GM06990 (cell line): ENCODE measurements around the gene DPCD.

ENCODE experiments used
- DNase-seq: peaks from one replicate; pipeline ENCODE4 v3.0.0-alpha.2; 2011; ENCODE audit not compliant: insufficient read length; ENCODE audit errors: extremely low read depth
- H3K27me3 ChIP-seq: replicated peaks from 2 replicates; pipeline ENCODE4 v1.6.0; 2011; ENCODE audit warnings: low read length; ENCODE audit not compliant: control insufficient read depth, insufficient read depth
- H3K36me3 ChIP-seq: 2 replicates; pipeline ENCODE4 v1.5.1; 2011; ENCODE audit warnings: low read length; ENCODE audit not compliant: control insufficient read depth, insufficient read depth
- H3K4me3 ChIP-seq: replicated peaks from 2 replicates; pipeline ENCODE4 v1.5.1; 2011; ENCODE audit warnings: low read depth, mild to moderate bottlenecking, control low read depth, low read length
- CTCF ChIP-seq: IDR thresholded peaks from 2 replicates; pipeline ENCODE4 v1.5.1; 2011; ENCODE audit warnings: low read length, control low read depth, mild to moderate bottlenecking, inconsistent platforms; ENCODE audit not compliant: insufficient read depth, poor library complexity, severe bottlenecking

DPCD gene

GRCh38 chr10:101617102-101617823 is 29.1 kb downstream of the DPCD start:
- Histone ChIP-seq H3K36me3 (peaks cover 12% of the 10 kb centered on the region), H3K27me3 (no peaks in the 10 kb centered on the region), H3K4me3 (no peak overlapping the region)
- peak; percentile 67 for DNase-seq
- TF ChIP-seq CTCF = no peak

GRCh38 chr10:101617824-101618568 is 29.9 kb downstream of the DPCD start:
- Histone ChIP-seq H3K27me3 (no peaks in the 10 kb centered on the region), H3K36me3 (peaks cover 10% of the 10 kb centered on the region), H3K4me3 (no peak overlapping the region)
- peak; percentile 20 for DNase-seq
- no peak for TF ChIP-seq CTCF

- Histone ChIP-seq H3K27me3 (no peaks in the 10 kb centered on the region), H3K36me3 (peaks cover 8% of the 10 kb centered on the region), H3K4me3 (no peak overlapping the region)
- TF ChIP-seq CTCF = no peak
- DNase-seq = no peak
Observed at GRCh38 chr10:101618871-101619270, 30.8 kb downstream of the DPCD start.

GRCh38 chr10:101619983-101620382 is 31.9 kb downstream of the DPCD start:
- H3K27me3 ChIP-seq = no peaks in the 10 kb centered on the region
- no peak for TF ChIP-seq CTCF
- peaks cover 10% of the 10 kb centered on the region for H3K36me3 ChIP-seq
- no peak overlapping the region for H3K4me3 ChIP-seq
- DNase-seq = no peak

GRCh38 chr10:101623528-101623927 is 35.4 kb downstream of the DPCD start:
- H3K4me3 ChIP-seq = no peak overlapping the region

More at GRCh38 chr10:101623528-101623927, 35.4 kb downstream of the DPCD start:
- TF ChIP-seq CTCF = no peak
- Histone ChIP-seq H3K36me3 (peaks cover 5% of the 10 kb centered on the region), H3K27me3 (no peaks in the 10 kb centered on the region)
- no peak for DNase-seq
